GM21423 (cell line): ENCODE results near the gene NCOR2.

Source experiments
- ATAC-seq: cut with Tn5 transposase; IDR thresholded peaks from one replicate; pipeline ENCODE4 v1.9.1; 2021; ENCODE audit warnings: mild to moderate bottlenecking, moderate library complexity; ENCODE audit not compliant: unreplicated experiment

NCOR2 gene

GRCh38 chr12:124566997-124567672 lies at the start of gene NCOR2:
TSS of gene NCOR2 (minus strand) at chr12:124567612. CDS start at chr12:124495251, 72,361 bp downstream.
- peak; percentile 17 for ATAC-seq

GRCh38 chr12:124616394-124617221 lies 49.2 kb upstream of the NCOR2 start:
- no peak for ATAC-seq

GRCh38 chr12:124614512-124615292 lies 47.3 kb upstream of the NCOR2 start:
- ATAC-seq = no peak

GRCh38 chr12:124613151-124613585 lies 45.8 kb upstream of the NCOR2 start:
- no peak for ATAC-seq

DNA sequence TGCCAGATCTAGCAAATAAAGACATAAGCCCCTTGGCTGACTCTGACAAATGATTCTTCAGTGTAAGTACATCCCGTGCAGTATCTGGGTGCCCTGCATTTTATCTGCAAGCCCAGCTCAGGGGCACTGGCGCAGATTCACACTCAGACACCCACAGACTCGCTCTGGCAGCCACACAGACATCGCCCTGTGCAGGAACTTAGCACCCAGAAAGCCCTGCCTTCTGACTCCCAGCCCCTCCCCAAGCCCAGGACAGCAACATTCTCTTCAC lies 44.9 kb upstream of the NCOR2 start:
- no peak for ATAC-seq

DNA sequence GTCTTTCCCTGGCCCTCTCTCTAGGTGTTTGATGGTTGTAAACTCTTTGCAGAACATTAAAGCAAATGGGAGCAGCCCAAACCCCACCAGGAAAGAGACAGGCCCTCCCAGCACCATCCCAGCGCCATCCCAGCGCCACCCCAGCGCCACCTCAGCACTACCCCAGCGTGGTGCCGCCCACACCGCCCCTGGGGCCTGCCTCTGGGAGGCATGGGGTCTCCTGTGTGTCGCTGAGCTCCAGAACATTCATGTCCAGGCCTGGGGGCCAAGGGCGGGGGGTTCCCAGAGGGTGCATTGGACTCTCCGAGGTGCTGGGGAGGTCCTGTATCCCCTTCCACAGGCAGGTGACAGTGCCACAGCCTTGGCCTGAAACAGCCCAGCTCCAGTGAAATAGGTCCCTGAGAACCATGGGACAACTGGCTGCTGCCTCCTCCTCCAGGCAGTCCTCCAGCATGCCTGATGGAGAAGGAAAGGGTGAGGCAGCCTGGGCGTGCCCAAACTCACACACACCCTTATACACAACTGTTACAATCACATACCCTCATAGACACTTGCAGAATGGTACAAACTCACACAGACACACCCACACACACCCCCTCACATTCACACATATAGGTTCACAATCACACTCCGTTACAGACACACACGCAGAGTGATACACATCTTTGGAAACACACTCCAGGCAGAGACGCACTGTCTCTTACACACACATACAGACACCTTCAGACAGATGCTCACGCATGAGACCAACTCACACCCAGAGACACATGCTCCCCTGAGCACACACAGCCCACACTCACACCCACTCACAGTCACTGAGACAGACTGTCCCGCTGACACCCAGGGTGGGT lies 44.4 kb upstream of the NCOR2 start:
- ATAC-seq = no peak

GRCh38 chr12:124610629-124611558 lies 43.5 kb upstream of the NCOR2 start:
- no peak for ATAC-seq

- no peak for ATAC-seq
Observed at GRCh38 chr12:124610021-124610612, 42.7 kb upstream of the NCOR2 start.

- ATAC-seq = peak; percentile 80
Observed at GRCh38 chr12:124609041-124609989, 41.9 kb upstream of the NCOR2 start.

DNA sequence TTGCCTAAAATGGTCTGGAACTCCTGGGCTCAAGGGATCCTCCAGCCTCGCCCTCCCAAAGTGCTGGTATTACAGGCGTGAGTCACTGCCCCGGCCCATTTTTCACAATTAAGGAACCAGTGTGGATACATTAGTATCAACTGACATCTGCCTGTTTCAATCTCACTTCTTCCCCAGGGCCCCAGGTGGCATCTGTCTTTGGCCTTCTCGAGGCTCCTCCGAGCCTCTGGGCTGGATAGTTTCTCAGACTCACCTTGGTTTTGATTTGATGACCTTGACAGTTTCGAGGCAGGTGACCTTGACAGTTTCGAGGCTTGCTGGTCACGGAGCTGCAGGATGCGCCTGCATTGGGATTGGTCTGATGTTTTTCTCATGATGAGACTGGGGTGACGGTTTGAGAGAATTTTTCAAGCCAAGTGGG lies 41.0 kb upstream of the NCOR2 start:
- ATAC-seq = no peak

- ATAC-seq = no peak
Observed at GRCh38 chr12:124607681-124608425, 40.4 kb upstream of the NCOR2 start.

- ATAC-seq = no peak
Observed at GRCh38 chr12:124605883-124606774, 38.7 kb upstream of the NCOR2 start.

DNA sequence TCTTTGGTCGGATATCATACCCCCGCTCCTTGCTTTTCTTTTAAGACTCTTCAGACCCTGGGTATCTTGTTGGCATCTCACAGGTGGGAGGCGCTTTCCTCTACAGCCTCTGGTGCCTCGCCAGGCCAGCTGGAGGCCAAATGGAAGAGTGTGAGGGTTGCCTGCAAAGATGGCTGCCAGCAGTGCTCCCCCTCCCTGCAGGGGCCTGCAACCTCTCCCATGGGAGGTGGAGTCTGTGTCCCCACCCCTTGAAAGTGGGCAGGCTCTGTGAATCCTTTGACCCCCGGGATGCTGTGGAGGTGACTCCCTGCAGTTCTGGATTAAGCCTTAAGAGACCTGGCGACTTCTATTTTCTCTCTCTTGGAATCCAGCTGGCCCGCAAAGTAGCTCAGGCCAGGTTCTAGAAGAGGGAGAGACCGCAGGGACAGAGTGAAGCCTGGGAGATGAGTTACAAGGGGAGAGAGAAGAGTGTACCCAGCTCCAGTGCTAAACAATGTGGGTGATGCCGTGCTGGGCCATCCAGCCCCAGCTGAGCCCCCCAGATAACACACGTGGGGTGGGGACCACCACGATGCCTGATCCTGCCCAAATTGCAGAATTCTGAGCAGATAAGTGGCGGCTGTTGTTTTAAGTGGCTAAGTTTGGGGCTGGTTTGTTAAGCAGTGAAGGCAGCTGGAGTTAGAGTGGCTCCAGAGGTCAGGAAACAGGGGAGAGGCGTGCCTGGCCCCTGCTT lies 37.9 kb upstream of the NCOR2 start:
- no peak for ATAC-seq

DNA sequence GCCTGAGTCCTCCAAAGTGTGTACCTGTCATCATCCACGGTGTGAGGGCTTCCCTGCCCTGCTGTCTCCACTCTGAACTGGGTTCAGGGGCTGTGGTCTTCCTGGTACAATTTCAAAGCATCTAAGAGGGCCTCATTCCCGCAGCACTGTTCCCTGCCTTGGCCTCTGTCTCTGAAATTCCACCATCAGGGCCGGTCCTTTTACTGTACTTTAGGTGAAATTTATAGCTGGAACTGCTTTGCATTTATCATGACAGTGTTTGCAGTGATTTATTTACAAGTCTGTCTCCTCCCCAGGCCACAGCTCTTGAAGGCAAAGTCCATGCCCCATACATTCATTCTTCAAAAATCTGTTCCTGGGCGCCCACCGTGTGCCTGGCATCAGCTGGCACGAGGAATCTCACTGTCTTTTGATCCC lies 36.9 kb upstream of the NCOR2 start:
- no peak for ATAC-seq

GRCh38 chr12:124603831-124604251 lies 36.4 kb upstream of the NCOR2 start:
- no peak for ATAC-seq

GRCh38 chr12:124603100-124603541 lies 35.7 kb upstream of the NCOR2 start:
- no peak for ATAC-seq
